NCI-H82 (cell line): ENCODE results near the gene HLA-DMB.

Experiments
- DNase-seq: peaks from one replicate; lab custom pipeline; 2025; lab: John Stamatoyannopoulos, UW

The HLA-DMB gene

DNA sequence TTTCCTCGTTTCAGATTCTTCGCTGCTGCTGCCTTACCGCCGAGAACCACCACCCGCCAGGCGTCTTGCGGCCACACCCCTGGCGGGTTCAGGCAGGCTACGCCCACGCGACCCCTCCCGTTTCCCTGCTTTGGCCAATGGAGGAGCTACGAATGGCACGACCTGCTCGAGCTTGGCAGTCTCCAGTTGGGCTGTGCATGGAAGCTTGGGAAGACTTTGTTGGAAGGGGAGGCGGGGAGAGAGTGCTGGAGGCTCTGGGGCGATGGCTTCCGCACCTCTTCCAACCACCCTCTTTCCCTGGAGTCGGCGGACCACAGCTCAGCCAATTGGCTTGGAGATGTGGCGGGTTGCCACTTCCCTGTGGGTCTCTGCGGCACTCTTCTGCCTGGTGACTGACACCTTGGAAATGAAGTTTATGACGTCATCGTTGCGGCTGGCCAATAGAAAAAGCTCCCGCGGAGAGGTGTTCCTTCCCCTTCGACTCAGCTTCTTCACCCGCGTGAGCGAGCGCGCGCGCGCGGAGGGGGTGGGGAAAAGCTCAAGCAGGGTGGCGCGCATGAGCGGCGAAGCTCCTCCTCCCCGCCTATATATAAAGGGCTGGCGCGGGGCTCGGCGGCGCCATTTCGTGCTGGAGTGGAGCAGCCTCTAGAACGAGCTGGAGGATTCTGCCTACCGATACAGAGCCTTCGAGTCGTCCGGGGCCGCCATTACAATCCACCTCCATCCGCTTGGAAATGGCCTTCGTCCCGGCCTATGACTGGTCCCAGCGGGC lies 30.9 kb upstream of the HLA-DMB start:
- DNase-seq: peak; percentile 100

DNA sequence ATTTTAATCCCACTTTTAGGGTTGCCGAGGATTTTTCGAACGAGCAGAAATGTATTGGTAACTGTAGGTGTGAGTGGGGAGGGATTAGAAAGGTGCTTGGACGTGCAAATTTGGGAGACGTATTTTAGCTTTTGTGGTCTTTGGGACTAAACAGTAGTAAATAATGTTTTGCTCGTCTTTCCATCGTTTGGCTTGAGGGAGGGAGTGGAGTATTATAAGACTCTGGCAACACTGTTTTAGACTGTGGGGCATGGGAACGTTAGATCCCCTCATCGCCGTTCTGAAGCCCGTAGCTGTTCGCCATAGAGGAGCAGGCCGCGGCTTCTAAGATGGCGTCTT lies 30.4 kb upstream of the HLA-DMB start:
- DNase-seq: no peak

DNA sequence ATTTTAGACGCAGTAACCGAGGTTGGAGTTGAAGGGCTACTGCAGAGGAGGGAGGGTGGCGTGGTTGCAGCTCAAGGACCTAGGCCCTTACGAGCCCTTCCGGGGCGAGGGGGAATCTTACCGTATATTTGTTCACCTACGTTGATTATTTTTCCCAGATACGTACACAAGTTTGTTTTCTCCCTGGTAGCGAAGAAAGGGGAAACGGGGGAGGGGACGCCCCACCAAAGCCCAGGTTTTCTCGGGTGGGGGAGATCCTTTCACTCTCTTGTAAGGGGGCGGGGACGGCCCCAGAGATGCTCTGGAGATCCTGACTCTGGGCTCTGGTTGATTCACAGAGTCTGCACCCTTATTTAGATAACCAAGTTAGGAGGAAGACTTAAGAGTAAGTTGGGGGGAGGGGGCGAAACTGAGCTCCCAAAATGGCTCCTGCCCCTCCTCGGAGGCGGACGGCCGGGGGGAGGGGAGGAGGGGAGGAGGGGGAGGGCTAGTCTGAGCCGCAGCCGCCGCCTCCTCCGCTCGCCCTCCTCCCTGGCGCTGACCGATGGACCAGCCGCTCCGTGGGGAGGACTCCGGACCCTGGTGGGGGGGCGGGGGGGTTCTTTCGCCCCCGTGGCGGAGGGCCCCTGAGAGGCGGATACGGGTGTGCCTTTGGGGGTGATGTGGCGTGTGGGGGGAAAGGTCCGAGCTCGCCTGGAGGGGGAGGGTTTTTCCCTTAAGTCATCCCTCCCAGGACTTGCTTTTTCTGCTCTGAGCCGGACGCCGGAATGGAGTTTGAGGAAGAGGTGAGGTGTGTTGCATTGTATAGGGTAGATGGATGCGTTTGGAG lies 29.8 kb upstream of the HLA-DMB start:
- peak; percentile 94 for DNase-seq

DNA sequence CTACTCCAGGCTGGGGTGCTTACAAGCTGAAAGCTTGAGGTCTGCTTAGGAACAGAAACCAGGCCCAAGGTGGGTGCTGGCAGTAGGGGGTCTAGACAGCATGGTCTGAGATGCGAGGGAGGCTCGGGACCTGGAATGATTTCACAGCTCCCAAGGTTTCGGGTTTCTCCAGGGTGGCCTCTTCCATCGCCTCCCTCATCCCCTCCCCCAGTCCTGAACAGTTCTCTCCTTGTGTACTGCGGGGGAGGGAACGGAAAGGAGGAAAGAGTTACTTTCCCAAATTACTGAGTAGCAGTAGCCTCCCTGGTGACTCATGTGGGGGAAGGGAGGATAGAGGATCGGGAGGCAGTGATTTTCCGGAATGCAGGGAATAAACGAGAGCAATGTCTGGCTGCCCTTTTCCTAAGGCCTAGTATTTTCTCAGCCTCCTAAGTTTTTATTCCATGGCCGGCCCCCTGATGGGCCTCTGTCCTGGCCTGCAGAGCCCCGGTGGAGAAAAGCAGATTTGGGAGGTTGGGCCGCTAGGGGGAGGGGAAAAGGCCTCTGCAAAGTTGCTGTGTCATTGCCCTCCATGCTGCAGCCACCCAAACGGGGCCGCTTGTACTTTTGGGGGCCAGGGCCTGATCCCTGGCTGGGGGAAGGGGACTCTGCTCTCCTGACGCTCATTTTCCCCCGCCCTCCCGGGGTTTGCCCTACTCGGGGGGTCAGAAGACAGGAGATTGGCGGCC lies 29.0 kb upstream of the HLA-DMB start:
- DNase-seq: peak; percentile 90

DNA sequence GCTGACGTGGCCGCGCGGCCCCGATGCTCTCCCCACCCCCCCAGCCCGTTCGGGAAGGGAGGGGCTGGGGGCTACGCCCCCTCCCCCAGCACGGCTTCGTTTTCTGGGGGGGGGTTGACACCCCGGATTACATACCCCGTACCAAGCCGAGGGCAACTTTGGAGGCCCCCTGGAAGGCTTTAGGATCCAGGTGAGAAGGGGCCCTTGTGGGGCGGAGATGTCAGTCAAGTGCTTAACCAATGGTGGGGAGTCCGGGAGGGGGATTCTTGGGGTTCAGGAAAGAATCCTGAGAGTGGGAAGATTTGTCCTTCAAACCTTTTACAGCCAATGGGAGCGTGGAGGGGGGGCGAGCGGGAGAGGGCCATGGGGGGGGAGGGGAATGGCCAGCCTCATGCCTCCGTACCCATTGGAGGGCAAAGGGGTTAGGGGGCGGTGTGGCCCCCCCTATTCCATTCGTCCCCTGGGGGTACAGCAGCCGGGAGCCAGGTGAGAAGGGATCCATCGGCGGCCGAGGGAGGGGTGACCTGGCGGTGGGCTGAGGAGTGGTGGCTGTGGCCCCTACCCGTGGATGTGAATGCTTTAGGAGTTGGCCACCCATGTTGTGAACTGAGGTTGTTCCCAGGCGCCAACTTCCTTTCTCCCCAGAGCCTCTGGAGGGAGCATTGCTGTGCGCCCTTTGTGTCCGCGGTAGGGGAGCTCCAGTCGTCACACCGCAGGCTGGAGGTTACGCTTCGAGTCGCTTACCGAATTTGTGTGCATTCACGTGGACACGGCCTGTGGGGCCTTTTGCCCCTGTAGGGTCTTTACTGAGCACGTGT lies 28.2 kb upstream of the HLA-DMB start:
- peak; percentile 95 for DNase-seq

DNA sequence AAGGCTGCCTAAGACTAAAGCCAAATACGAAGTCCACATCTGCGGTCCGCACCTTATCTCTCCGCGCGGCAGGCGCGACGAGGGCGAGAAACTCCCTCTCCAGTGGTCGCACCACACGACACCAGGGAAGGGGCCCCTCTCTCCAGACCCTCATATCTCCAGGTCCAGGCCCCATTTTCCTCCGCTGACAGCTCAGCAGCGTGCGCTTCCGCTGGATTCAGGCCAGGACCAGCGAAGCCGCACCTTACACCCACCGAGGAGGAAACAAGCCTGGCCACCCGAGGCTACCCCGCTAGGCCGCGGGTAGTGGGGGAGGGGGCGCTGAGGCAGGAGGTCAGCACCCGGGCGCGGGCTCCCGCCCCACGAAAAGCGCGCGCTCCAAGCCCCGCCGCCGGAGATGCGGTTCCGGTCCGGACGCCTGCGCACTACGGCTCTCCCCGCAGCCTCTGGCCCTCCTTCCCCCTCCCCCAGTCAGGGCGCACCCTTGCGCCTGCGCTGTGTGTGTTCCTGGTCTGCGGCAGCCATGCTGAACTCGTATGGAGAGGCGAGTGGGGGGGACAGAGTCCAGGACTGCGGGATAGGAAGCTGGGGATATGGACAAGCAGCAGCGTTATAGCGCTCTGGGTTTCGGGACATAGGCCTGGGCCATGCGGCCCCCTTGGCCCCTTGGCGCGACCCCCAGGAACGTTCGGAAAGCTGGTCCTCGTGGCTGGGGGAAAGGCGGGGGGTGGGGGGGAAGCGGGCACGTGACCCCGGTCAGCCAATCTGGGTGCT lies 27.5 kb upstream of the HLA-DMB start, which contains the start of gene BRD2:
BRD2 (plus strand) TSS at position 502 of the 774 bp plus-strand sequence. CDS start 4,305 bp downstream, outside the sequence.
- DNase-seq: peak; percentile 98

DNA sequence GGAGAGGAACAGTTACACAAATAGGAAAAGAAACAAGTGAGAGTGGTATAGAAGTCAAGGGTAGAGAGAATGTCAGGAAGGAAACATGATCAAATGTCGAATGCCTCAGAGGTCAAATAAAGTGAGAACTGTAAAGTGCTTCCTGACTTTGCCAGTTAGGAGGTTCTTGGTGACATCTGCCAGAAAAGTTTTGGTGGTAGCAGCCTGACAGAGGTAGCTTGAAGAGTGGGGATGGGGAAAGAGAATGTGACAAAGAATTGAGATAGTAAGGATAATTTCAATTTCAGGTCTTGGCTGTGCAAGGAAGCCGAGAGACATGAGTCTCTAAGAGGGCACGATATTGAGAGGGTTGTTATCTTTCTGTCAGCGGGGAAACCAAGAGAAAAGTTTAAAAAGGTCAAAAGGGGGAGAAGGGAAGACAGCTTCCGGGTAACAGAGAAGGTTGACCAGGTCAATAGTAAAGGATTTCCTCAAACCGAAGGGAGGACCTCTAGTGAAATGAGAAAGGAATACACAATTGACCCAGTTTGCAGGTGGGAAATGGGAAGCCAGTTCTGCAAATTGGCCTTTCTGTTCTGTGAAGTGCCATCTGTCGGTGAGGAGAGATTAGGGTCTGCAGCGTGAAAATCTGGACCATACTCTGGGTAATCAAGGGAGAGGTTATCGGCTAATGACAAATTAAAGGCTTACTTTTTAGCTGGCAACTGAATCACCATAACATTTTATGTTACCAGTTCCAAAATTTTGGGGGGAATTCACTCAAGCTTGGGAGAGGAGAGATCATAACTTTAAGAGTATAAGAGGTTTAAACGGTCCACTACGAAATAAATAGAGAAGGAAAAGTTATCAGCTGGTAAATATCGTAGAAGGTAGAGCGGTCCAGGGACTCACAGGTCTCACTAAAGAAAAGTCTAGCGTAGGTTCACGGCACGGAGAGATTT lies 26.6 kb upstream of the HLA-DMB start:
- peak; percentile 94 for DNase-seq

DNA sequence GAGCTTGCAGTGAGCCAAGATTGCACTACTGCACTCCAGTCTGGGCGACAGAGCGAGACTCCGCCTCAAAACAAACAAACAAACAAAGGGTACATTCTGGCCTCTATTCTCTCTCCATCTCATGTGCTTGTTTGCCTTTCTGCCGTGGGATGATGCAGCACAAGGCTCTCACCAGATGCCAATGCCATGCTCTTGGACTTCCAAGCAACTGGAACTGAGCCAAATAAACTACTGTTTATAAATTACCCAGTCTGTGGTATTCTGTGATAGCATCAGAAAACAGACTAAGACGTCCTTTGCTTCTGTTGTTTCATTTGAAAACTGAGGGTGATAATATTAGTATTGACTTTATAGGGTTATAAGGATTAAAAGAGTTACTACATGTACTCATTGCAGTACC lies 23.9 kb upstream of the HLA-DMB start:
- DNase-seq: no peak

DNA sequence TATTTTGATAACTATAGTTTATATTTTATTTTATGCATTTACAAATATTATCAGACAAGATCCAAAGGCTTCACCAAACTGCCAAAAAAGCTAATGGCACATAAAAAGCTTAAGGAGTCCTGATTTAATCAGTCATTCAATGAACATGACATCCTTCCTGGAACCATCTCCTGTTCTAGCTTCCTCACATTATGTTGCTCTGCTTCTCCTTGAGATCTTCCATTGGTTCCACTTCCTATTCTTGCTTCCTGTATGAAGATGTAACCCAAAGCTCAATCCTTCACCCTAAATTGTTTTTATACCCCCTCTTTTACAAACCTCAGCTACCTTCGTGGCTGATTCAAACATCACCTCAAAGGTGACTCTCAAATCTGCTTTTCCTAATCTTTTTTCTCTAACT lies 23.0 kb upstream of the HLA-DMB start:
- no peak for DNase-seq

DNA sequence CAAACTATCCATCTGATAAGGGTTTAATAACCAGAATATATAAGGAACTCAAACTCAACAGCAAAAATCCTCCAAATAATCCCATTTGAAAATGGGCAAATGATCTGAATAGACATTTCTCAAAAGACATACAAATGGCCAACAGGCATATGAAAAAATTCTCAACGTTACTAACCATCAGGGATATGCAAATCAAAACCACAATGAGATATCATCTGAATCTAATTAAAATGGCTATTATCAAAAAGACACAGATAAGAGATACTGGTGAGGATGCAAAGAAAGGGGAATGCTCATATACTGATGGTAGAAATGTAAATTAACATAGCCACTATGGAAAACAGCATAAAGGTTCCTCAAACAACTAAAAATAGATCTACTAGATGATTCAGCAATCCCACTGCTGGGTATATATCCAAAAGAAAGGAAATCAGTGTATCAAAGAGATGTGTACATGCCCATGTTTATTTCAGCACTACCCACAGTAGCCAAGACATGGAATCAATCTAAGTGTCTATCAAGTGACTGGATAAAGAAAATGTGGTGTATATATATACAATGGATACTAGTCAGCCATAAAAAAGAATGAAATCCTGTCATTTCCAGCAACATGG lies 21.5 kb upstream of the HLA-DMB start:
- DNase-seq: no peak

DNA sequence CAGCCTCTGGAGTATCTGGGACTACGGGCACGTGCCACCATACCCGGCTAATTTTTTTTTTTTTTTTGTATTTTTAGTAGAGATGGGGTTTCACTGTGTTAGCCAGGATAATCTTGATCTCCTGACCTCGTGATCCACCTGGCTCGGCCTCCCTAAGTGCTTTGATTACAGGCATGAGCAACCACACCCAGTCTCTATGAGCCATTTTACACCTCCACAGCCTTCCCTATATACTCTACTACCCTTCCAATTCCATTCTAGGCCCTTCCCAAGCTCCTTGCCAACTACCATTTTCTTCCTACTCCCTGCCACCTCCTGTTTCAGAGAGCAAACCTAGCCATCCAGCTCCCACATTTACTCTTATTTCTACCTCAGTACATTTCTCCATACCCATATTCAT lies 19.7 kb upstream of the HLA-DMB start:
- no peak for DNase-seq

DNA sequence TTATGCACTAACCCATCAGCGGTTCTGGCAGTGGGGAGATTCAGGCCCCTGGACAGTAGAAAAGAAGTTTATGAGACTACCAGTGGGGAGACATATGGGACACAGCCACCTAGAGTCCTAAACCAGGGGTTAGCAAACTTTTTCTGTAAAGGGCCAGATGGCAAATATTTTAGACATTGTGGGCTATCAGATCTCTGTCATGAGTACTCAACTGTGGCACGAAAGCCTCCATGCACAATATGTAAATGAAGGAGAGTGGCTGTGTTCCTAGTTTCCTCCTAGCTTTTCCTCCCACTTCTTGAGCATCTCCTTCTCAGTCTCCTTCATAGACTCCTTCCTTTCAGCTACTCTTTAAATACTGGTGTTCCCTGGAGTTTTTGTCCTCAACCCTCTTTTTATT lies 15.3 kb upstream of the HLA-DMB start:
- DNase-seq: no peak

DNA sequence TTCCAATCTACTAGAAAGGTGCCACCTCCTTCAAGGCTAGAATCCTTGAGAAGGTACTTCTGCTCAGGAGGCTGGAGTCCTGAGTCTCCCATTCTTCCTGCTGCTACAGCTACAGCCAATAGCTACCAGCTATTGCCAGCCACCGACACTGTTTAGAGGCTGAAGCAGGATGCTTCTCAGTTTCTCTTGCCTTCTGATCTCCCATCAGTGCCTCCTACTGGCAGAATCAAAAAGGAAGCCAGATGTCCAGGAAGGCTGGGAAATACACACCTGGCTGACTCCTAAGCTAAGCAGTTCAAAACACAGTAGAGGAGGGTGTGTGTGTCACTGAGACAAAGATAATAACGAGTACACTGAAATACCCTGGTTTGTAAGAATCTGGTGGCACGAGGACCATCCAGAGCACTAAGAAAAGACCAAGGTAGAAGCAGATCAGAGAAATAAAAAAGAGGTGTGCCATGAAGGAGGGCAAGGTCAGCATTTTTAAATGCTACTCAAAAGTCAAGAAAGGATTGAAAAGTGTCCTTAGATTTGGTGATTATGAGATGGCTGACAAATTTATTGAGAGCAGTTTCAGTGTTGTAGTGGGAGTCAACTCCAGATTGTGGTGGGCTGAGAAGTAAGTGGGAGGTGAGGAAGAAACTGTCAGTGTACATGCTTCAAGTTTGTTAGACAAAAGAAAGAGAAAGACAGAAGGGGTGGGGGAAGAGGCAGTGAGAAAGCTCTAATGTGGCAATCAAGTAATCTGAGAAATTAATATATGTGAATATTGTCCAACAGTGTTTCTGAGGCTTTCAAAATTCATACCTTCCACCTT lies 14.4 kb upstream of the HLA-DMB start:
- peak; percentile 64 for DNase-seq

DNA sequence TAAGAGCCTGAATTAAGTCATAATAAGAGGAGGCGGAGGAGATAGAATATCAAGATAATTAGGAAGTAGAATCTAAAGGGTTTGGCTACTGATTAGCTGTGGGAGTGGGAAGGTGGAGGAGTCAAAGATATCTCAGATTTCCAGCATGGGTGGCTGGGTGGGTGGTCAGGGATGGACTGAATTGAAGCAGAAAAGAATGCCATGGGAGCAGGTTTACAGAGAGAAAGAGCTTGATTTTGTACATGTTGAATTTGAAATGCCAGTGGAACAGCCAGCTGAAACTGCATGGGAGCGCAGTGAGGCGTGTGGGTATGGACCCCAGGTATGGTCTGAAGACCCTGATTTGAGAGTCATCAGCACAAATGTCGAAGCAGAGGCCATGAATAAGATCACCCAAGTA lies 13.4 kb upstream of the HLA-DMB start:
- DNase-seq: no peak

DNA sequence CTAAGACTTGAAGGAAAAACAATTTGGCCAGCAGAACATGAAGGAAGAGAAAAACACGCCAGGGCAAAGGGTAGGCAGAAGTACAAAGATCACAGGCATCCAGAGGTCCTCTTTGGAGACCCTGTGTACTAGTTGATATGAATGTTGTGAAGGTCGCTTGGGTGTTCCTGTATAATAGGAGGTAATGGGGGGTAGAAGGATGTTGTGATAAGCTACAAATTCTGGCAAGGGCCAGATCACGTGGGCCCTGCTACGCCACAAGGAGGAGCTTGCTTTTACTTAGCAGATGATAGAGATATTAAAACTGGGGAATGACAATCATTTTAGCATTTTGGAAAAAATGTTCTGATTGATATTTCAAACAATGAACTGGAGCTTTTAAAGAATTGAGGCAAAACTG lies 12.9 kb upstream of the HLA-DMB start:
- no peak for DNase-seq

DNA sequence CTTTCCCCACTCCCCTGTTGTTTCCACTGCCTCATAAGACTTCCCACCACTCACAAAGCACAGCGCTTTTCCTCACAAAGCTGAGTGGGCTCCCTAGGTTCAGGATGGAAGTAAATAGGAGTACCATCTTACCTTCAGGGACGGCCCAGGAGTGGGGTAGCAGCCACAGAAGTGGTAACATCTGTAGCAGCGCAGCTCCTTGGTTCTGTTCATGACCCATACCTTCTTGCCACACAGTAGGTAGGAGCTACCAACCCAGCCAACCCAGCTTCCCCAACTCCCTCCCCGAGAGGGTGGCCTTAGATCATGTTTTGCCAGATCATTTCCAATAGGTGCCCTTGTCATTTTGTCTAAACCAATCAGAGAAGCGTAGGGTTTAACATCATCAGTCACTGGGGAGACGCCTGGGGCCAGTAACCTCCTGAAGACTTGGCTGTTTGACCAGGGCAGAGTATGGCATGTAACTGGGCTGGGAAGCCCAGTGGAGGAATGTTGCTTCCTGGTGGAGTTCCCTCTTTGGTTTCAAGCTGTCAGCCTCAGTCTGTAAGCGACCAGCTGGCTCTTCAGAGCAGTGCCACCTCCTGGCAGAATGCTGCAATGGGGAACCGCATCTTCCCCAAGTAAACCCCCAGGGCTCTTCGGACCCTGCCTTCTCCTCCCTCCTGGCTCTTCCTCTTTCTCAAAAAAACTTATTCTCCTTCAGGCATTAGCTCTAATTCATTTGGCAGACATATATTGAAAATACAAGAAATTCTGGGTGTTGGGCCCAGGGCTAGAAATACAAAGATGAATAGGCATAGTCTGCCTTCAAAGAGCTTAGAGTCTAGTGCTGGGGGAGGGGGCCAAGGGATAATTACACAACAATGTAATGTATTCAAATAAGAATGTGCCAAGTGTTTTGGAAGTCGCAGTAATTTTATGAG lies 12.2 kb upstream of the HLA-DMB start, which contains the start of gene HLA-DMA:
HLA-DMA (minus strand) TSS at position 281 of the 923 bp plus-strand sequence; CDS start at position 220, 61 bp downstream.
- DNase-seq: peak; percentile 86

DNA sequence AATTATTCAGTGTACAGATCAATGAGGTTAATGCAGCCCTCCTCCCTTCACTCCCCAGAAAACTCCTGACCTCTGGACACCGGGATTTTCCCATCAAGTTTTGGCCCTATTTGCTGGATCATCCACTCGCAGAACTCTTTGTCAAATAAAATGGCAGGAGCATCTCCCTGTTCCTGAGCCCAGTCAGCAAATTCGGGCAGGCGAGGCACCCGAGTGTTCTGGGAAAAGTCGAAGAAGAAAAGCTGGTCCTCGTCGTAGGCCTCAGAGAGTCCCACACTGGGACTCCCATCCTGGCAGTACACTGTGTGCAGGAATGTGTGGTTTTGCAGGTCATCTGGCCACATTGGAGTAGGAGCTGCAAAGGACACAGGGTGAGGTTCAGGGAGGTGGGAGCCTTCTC lies 9.6 kb upstream of the HLA-DMB start:
- DNase-seq: no peak
